CD4-positive, alpha-beta memory T cell (primary cell): Measurements from ENCODE around the gene SPSB2. TPM values are rescaled to one million over a fixed set of nuclear protein-coding genes. Genes with fewer than 3 reads are reported as not detected.
A peak's percentile ranks its signal among the peaks of the same experiment; 100 is the strongest.
"Not testable (repeated sequence)": the region's sequence is repeated elsewhere in the genome, so short reads cannot be mapped to it uniquely, and the experiment has no call there.

Experiments
- CTCF ChIA-PET: fragments of 350-600 bp; sonication (Branson Sonifier 250); formaldehyde crosslinking; loops from one replicate; lab custom pipeline; 2021; ENCODE audit warnings: inconsistent platforms; ENCODE audit not compliant: partially characterized antibody; lab: Charles Lee
- POLR2A ChIA-PET: fragments of 350-600 bp; sonication (Branson Sonifier 250); formaldehyde crosslinking; loops from one replicate; lab custom pipeline; 2021; ENCODE audit not compliant: partially characterized antibody; lab: Charles Lee
- DNase-seq, 5 donors: peaks; one replicate each; pipeline versions ENCODE4 v3.0.0 to v3.0.0-alpha.2; 2020 to 2022; ENCODE audit warnings: mixed read lengths in 1 of 5
- H3K27ac ChIP-seq: one replicate; pipeline ENCODE4 v1.7.0; 2013; ENCODE audit warnings: low read depth, low read length
- H3K27me3 ChIP-seq: 2 replicates; pipeline ENCODE4 v1.7.0; 2013; ENCODE audit warnings: mild to moderate bottlenecking, low read length, moderate library complexity; ENCODE audit not compliant: insufficient read depth
- H3K36me3 ChIP-seq: 2 replicates; pipeline ENCODE4 v1.7.0; 2013; ENCODE audit warnings: mild to moderate bottlenecking, low read length, moderate library complexity; ENCODE audit not compliant: insufficient read depth
- H3K4me1 ChIP-seq: 2 replicates; pipeline ENCODE4 v1.7.0; 2013; ENCODE audit warnings: mild to moderate bottlenecking, low read length, moderate library complexity; ENCODE audit not compliant: insufficient read depth
- H3K4me3 ChIP-seq, 2 donors: one replicate each; pipeline ENCODE4 v1.7.0; 2013; ENCODE audit warnings: low read length in 2 of 2, mild to moderate bottlenecking in 1 of 2
- H3K9me3 ChIP-seq, 2 donors: one replicate each; pipeline ENCODE4 v1.7.0; 2013; ENCODE audit warnings: low read length in 2 of 2, control low read depth in 1 of 2; ENCODE audit not compliant: control insufficient read depth in 1 of 2
- H3K27ac Mint-ChIP-seq, 7 donors: one replicate each; pipeline ENCODE4 v1.8.0; 2020 to 2021; ENCODE audit warnings: mixed read lengths in 7 of 7, mild to moderate bottlenecking in 6 of 7, inconsistent platforms in 3 of 7, moderate library complexity in 3 of 7
- H3K27me3 Mint-ChIP-seq, 2 donors: one replicate each; pipeline ENCODE4 v1.8.0; 2020 to 2021; ENCODE audit warnings: mixed read lengths in 2 of 2
- H3K36me3 Mint-ChIP-seq, 2 donors: one replicate each; pipeline ENCODE4 v1.8.0; 2020 to 2021; ENCODE audit warnings: mixed read lengths in 2 of 2, inconsistent platforms in 1 of 2, mild to moderate bottlenecking in 1 of 2
- H3K4me1 Mint-ChIP-seq, 4 donors: one replicate each; pipeline ENCODE4 v1.8.0; 2020 to 2021; ENCODE audit warnings: mixed read lengths in 4 of 4, mild to moderate bottlenecking in 1 of 4
- H3K4me3 Mint-ChIP-seq, 8 donors: one replicate each; pipeline ENCODE4 v1.8.0; 2020 to 2021; ENCODE audit warnings: mixed read lengths in 8 of 8, mild to moderate bottlenecking in 7 of 8, moderate library complexity in 6 of 8, inconsistent platforms in 3 of 8
- H3K9me3 Mint-ChIP-seq, 8 donors: one replicate each; pipeline ENCODE4 v1.8.0; 2020 to 2021; ENCODE audit warnings: mixed read lengths in 8 of 8, mild to moderate bottlenecking in 5 of 8, inconsistent platforms in 3 of 8, moderate library complexity in 1 of 8
- intact Hi-C: fragments of 100-400 bp; cut with micrococcal nuclease; formaldehyde crosslinking; loops from one replicate; pipeline ENCODE4 v1.15.1; 2023
- polyA plus RNA-seq, 2 donors: library from polyadenylated mRNA; unstranded; fragments of 300-500 nt; fragmentation: Illumina TruSeq; gene quantifications; one replicate each; pipeline ENCODE4 v1.2.3, GENCODE V29; 2021
- total RNA-seq, 2 experiments: library from RNA; stranded (reverse); gene quantifications; one replicate each; pipeline ENCODE4 v1.2.3, GENCODE V29; 2021

The SPSB2 gene
- total and polyA plus RNA-seq, 4 experiments from 2014 or later: 16.6 to 25.5 (median 20.8) TPM

DNA sequence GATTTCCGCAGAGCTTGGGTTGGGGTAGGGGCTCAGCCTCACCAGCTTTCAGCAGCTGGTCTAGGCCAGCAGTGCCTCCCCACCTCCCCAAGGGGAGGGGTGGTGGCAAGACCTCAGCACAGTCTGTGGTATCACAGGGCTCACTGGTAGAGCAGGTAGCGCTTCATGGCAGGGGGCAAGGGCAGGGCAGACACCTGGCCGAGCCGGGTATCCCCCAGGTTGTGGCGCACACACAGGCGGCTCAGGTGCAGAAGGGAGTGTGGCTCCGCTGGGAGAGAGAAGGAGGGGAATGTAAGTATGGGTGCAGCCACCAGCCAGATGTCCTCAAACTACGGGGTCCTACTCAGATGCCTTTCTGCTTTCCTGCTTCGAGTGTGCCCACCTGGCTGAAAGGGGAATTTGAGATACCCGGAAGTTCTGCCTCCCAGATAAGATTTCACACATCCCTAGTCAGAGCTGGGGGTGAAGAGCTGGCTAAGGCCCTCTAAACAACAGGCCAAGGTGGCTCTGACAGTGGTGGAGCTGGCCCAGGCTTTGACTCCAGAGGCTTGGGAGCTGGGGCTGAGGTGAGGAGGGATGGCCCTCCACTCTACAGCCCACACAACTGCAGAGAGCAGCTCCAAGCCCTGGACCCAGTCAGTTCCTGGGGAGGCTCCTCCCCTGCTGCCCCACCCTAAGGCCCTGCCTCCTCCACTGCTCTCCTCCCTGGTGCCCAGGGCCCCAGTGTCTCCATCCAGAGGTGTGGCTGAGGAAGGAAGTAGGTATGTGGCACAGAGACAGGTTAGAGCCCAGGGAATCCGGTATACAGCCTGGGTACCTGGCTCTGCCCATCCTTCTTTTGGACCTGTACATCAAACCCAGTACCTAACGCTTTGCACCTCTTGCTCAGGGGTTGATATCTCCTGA, 1.8 kb downstream of the SPSB2 start:
- Histone ChIP-seq H3K4me1 (peaks cover 56% of the 10 kb centered on the region), H3K27me3 (no peaks in the 10 kb centered on the region), H3K27ac (peak overlapping the region; percentile 87), H3K9me3 (no peaks in the 10 kb centered on the region), H3K4me3 (peak overlapping the region; percentile 58 to 99), H3K36me3 (peaks cover 17% of the 10 kb centered on the region)
- ChIA-PET POLR2A (interaction anchor here (0.7 to 11.0 kb wide), 19 partner anchors 10 to 237 kb away, joined by 3 to 270 read pairs (median 28); partner anchors contain the start of genes C12orf57, C1RL, CDCA3 and COPS7A), CTCF (interaction anchor here (0.7 to 9.2 kb wide), 31 partner anchors 8 to 252 kb away, joined by 3 to 151 read pairs (median 7); partner anchors contain the start of genes C12orf57, C1RL, CDCA3 and LRRC23)
- Mint-ChIP-seq H3K27ac (peak overlapping the region; percentile 83 to 96 (median 92)), H3K27me3 (no peaks in the 10 kb centered on the region), H3K9me3 (no peaks in the 10 kb centered on the region), H3K36me3 (peaks cover 7 to 55% of the 10 kb centered on the region in 2 donors), H3K4me3 (peak overlapping the region; percentile 90 to 93 (median 92)), H3K4me1 (peaks cover 38 to 81% (median 58%) of the 10 kb centered on the region in 4 donors)
- intact Hi-C loops: no loop called here
- peak in 2 of 5 donors; percentile 21 to 26 for DNase-seq

DNA sequence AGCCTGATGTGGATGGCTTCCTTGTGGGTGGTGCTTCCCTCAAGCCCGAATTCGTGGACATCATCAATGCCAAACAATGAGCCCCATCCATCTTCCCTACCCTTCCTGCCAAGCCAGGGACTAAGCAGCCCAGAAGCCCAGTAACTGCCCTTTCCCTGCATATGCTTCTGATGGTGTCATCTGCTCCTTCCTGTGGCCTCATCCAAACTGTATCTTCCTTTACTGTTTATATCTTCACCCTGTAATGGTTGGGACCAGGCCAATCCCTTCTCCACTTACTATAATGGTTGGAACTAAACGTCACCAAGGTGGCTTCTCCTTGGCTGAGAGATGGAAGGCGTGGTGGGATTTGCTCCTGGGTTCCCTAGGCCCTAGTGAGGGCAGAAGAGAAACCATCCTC, 2.8 kb downstream of the SPSB2 start:
- ChIA-PET POLR2A (interaction anchor here (0.6 to 11.0 kb wide), 10 partner anchors 16 to 181 kb away, joined by 3 to 270 read pairs (median 16); partner anchors contain the start of genes C12orf57, CDCA3, ENO2 and RNU7-1), CTCF (interaction anchor here (0.6 to 9.2 kb wide), 22 partner anchors 8 to 266 kb away, joined by 3 to 151 read pairs (median 7); partner anchors contain the start of genes C12orf57, C1RL, CDCA3 and LRRC23)
- H3K9me3 Mint-ChIP-seq, H3K27me3 Mint-ChIP-seq, intact Hi-C loops, DNase-seq, H3K9me3 ChIP-seq, H3K27me3 ChIP-seq, H3K4me3 ChIP-seq: not testable (repeated sequence)
- H3K27ac Mint-ChIP-seq: peak overlapping the region in 6 of 7 donors; percentile 35 to 92 (median 72)
- peaks cover 38 to 77% (median 58%) of the 10 kb centered on the region in 4 donors for H3K4me1 Mint-ChIP-seq
- H3K27ac ChIP-seq: peak overlapping the region; percentile 42
- H3K4me1 ChIP-seq: peaks cover 57% of the 10 kb centered on the region
- H3K36me3 ChIP-seq: peaks cover 17% of the 10 kb centered on the region
- peaks cover 7 to 58% of the 10 kb centered on the region in 2 donors for H3K36me3 Mint-ChIP-seq
- H3K4me3 Mint-ChIP-seq: peak overlapping the region in 2 of 8 donors; percentile 54 to 71

DNA sequence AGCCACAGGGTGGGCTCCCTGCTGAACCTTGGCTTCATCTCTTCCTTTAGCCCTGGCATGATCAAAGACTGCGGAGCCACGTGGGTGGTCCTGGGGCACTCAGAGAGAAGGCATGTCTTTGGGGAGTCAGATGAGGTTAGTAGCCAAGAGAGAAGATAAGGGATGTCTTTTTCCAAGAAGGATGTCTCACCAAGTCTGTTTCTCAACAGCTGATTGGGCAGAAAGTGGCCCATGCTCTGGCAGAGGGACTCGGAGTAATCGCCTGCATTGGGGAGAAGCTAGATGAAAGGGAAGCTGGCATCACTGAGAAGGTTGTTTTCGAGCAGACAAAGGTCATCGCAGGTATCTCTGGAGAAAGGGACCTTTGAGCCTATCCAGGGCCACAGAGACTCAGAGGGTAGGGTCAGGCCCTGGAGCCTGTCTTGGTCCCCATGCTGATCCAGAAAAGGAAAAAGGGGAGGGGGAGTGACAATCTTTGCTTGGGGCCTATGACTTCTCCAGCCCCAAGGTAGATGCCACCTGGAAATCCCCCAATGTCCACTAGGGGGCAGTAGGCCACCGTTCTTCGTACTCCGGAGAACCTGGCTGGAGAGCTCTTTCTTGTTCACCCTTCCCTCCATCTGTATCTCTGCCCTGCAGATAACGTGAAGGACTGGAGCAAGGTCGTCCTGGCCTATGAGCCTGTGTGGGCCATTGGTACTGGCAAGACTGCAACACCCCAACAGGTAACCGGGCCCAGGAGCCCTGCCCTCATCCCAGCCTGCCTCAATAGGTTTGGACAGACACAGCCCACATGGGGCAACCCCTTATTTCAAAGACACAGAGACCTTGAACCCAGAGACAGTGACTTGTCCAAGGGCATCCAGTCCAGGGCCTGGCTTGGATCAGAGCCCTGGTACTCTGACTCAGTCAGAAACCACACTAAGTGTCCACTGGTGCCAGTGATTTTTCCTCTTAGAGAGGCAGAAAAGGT, 3.8 kb downstream of the SPSB2 start:
- H3K27ac Mint-ChIP-seq: peak overlapping the region; percentile 90 to 97 (median 91)
- Histone ChIP-seq H3K4me3 (peak overlapping the region in 1 of 2 donors; percentile 67), H3K36me3 (peaks cover 17% of the 10 kb centered on the region), H3K27ac (peak overlapping the region; percentile 69), H3K4me1 (peaks cover 57% of the 10 kb centered on the region), H3K27me3 (no peaks in the 10 kb centered on the region), H3K9me3 (no peaks in the 10 kb centered on the region)
- H3K27me3 Mint-ChIP-seq: no peaks in the 10 kb centered on the region
- peak; percentile 79 to 85 (median 83) for DNase-seq
- no peaks in the 10 kb centered on the region for H3K9me3 Mint-ChIP-seq
- POLR2A ChIA-PET: interaction anchor here (0.7 to 11.0 kb wide), 20 partner anchors 15 to 239 kb away, joined by 3 to 270 read pairs (median 8); partner anchors contain the start of genes C12orf57, C1RL, CDCA3 and ENO2
- H3K4me3 Mint-ChIP-seq: peak overlapping the region; percentile 88 to 93 (median 90)
- H3K36me3 Mint-ChIP-seq: peaks cover 14 to 66% of the 10 kb centered on the region in 2 donors
- CTCF ChIA-PET: interaction anchor here (0.8 to 9.2 kb wide), 33 partner anchors 8 to 265 kb away, joined by 3 to 151 read pairs (median 5); partner anchors contain the start of genes C12orf57, C1RL, CDCA3 and ENO2
- intact Hi-C loops: loop anchor here (1.0 kb wide), 5 partner anchors 69 to 244 kb away; partner anchors contain the start of genes C12orf57 and C1R
- H3K4me1 Mint-ChIP-seq: peaks cover 37 to 70% (median 54%) of the 10 kb centered on the region in 4 donors

DNA sequence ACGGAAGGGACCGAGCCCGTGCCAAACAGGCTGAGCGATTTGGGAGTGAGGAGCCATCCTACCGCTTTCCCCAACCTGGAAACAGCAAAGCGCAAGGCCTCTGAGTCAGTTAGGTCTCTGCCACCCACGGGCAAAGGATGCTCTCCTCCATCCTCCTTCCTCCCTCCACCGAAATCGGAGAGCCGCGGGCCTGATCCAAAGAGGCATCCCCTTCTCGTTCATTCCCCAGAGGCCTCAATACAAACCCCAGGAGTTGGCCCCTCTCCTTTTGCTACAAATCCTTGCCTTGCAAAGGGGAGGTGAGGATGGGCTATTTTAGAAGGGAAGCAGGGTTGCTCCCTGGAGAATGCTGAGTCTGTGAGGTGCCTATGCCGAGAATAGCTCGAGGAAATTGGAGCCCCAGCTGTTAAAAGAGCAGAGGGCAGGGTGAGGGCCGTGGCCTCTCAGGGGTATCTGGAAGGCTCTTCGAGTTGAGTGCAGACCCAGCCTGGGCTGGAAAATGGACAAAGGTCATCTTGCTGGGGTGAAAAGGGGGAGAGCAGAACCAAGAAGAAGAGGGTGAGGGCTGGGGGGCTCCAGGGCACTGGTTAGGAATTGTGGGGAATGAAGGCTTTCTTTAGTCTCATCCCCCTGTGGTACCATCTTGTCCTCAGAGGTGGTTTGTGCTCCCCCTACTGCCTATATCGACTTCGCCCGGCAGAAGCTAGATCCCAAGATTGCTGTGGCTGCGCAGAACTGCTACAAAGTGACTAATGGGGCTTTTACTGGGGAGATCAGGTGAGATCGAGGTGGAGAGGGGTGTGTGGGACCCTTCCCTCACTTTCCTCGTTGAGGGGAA, 4.7 kb downstream of the SPSB2 start:
- H3K27me3 Mint-ChIP-seq: no peaks in the 10 kb centered on the region
- Histone ChIP-seq H3K4me3 (peak overlapping the region; percentile 20 to 67), H3K36me3 (peaks cover 18% of the 10 kb centered on the region), H3K27ac (peak overlapping the region; percentile 69), H3K9me3 (no peaks in the 10 kb centered on the region), H3K27me3 (no peaks in the 10 kb centered on the region), H3K4me1 (peaks cover 51% of the 10 kb centered on the region)
- intact Hi-C loops: loop anchor here (1.0 kb wide), 6 partner anchors 70 to 245 kb away; partner anchors contain the start of genes C12orf57, C1R and LPCAT3
- H3K36me3 Mint-ChIP-seq: peaks cover 17 to 72% of the 10 kb centered on the region in 2 donors
- CTCF ChIA-PET: interaction anchor here (0.6 to 9.2 kb wide), 20 partner anchors 16 to 242 kb away, joined by 3 to 151 read pairs (median 7); partner anchors contain the start of genes C12orf57, C1RL, CDCA3 and LRRC23
- peak overlapping the region; percentile 88 to 97 (median 91) for H3K27ac Mint-ChIP-seq
- peak overlapping the region; percentile 88 to 93 (median 90) for H3K4me3 Mint-ChIP-seq
- no peaks in the 10 kb centered on the region for H3K9me3 Mint-ChIP-seq
- peaks cover 33 to 64% (median 49%) of the 10 kb centered on the region in 4 donors for H3K4me1 Mint-ChIP-seq
- POLR2A ChIA-PET: interaction anchor here (0.7 to 11.0 kb wide), 26 partner anchors 9 to 240 kb away, joined by 3 to 270 read pairs (median 9); partner anchors contain the start of genes C12orf57, C1RL, CDCA3 and COPS7A
- no peak for DNase-seq

DNA sequence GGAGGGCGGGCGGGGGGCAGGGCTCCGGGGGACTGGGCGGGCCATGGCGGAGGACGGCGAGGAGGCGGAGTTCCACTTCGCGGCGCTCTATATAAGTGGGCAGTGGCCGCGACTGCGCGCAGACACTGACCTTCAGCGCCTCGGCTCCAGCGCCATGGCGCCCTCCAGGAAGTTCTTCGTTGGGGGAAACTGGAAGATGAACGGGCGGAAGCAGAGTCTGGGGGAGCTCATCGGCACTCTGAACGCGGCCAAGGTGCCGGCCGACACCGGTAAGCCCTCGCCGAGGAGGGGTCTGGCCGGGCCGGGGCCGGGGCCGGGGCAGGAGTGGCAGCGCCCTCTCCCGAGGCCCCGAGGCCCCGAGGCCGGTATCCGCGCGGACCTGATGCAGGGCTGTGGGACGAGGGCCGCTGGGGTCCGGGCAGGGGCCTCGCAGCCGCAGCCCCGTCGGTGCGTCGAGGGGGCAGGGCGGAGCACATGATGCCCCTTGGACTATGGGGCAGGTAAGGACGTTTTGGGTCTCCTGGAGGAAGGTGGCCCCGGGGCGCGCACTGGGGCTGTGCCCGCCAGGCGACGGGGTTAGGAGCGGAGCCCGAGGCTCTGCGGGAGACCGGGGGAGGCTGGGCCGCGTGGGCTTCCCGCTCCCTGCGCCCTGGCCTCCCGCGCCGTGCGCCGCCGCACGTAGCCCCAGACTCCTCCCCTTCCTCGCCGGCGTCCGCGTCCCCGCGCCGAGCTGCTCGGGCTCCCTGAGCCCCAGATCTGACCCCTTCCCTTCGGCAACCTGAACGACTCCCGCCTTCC, 5.5 kb downstream of the SPSB2 start, which contains the start of gene TPI1:
TSS of gene TPI1 (plus strand) at position 119 of the 798 bp plus-strand sequence. CDS start at position 155, 36 bp downstream.
- ChIA-PET CTCF (interaction anchor here (0.6 to 9.2 kb wide), 10 partner anchors 15 to 243 kb away, joined by 3 to 151 read pairs (median 8); partner anchors contain the start of genes C12orf57, C1RL, CDCA3 and LRRC23), POLR2A (interaction anchor here (0.7 to 11.0 kb wide), 30 partner anchors 9 to 241 kb away, joined by 3 to 270 read pairs (median 4); partner anchors contain the start of genes C12orf57, C1RL, CD4 and CDCA3)
- Histone ChIP-seq H3K4me3 (peak within 1 kb of the TSS; percentile 36 to 67), H3K27me3 (no peaks in the 10 kb centered on the region), H3K27ac (peak within 1 kb of the TSS; percentile 69), H3K4me1 (peaks cover 51% of the 10 kb centered on the region), H3K9me3 (no peaks in the 10 kb centered on the region), H3K36me3 (peaks cover 27% of the 10 kb centered on the region)
- Mint-ChIP-seq H3K27me3 (no peaks in the 10 kb centered on the region), H3K4me1 (peaks cover 33 to 58% (median 48%) of the 10 kb centered on the region in 4 donors), H3K27ac (peak within 1 kb of the TSS; percentile 91 to 97 (median 93)), H3K36me3 (peaks cover 20 to 71% of the 10 kb centered on the region in 2 donors), H3K4me3 (peak within 1 kb of the TSS; percentile 89 to 96 (median 92)), H3K9me3 (no peaks in the 10 kb centered on the region)
- intact Hi-C loops: loop anchor here (1.0 kb wide), 4 partner anchors 15 to 151 kb away; partner anchors contain the start of genes EMG1, LPCAT3, LRRC23 and PHB2
- peak; percentile 59 to 68 (median 62) for DNase-seq
